ENCODE data around the gene WBP1L. TPM values are rescaled to one million over a fixed set of nuclear protein-coding genes. Genes with fewer than 3 reads are reported as not detected.

WBP1L gene
- total and polyA plus RNA-seq, 2 of the 13 experiments (the other 11 are each of a cell fraction or from before 2014, with no cell fraction given): 8.3 to 12.3 TPM

DNA sequence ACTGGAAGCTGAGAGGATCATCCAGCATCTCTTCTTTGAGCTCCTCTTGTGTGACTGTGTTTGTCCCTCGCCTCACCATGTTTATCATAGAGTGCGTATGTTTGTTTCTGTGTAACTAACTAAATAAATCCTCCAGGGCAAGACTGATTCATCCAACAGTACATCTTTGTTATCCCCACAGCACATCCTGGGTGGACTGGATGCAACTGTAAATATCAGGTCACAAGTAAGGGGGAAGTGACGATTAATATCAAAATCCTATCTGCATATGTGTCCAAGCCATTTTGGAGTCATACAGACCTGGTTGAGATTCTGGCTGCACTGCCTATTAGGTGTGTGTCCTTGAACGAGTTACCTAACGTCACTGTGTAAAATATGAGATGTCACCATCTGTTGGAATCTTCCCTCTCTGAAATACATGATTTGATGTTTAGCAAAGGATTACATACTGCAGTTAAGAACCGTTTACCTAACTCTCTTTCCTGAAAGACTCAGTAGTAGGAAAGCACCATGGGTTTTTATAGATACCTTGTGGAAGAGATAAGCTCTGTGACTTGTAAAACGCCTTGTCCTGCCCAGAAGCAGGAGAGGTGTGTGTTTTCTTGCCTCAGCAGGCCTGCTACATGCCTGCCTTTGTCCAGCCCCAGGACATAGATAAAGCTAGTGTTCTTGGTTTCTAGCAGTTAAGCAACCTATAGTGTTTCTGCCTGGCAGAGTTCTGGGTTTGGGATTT, 25.8 kb downstream of the WBP1L start (continued):
- TF ChIP-seq, protein P1, sequence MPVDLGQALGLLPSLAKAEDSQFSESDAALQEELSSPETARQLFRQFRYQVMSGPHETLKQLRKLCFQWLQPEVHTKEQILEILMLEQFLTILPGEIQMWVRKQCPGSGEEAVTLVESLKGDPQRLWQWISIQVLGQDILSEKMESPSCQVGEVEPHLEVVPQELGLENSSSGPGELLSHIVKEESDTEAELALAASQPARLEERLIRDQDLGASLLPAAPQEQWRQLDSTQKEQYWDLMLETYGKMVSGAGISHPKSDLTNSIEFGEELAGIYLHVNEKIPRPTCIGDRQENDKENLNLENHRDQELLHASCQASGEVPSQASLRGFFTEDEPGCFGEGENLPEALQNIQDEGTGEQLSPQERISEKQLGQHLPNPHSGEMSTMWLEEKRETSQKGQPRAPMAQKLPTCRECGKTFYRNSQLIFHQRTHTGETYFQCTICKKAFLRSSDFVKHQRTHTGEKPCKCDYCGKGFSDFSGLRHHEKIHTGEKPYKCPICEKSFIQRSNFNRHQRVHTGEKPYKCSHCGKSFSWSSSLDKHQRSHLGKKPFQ (CRISPR knock-in tag; IDR thresholded peaks at IDR 0.05; ENCODE audit: insufficient replicate concordance): no peak
- TF ChIP-seq ZNF7 (CRISPR knock-in tag; IDR thresholded peaks at IDR 0.05): no peak
- peak; percentile 32; the same call in 1 of the 2 replicates for TF ChIP-seq MED1 (CRISPR knock-in tag; IDR thresholded peaks at IDR 0.05)
- no peak for TF ChIP-seq NBN (conservative IDR thresholded peaks at IDR 0.05)
- no peak for TF ChIP-seq BRF2 (CRISPR knock-in tag; IDR thresholded peaks at IDR 0.05)
- TF ChIP-seq, protein P2, sequence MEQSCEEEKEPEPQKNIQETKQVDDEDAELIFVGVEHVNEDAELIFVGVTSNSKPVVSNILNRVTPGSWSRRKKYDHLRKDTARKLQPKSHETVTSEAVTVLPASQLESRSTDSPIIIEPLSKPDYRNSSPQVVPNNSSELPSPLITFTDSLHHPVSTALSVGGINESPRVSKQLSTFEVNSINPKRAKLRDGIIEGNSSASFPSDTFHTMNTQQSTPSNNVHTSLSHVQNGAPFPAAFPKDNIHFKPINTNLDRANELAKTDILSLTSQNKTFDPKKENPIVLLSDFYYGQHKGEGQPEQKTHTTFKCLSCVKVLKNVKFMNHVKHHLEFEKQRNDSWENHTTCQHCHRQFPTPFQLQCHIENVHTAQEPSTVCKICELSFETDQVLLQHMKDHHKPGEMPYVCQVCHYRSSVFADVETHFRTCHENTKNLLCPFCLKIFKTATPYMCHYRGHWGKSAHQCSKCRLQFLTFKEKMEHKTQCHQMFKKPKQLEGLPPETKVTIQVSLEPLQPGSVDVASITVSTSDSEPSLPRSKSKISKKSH (CRISPR knock-in tag; IDR thresholded peaks at IDR 0.05; ENCODE audit: borderline replicate concordance): no peak
- peak; percentile 29; the same call in 1 of the 2 replicates for TF ChIP-seq FOXJ3 (CRISPR knock-in tag; IDR thresholded peaks at IDR 0.05; ENCODE audit: borderline replicate concordance)
- TF ChIP-seq, protein P3, sequence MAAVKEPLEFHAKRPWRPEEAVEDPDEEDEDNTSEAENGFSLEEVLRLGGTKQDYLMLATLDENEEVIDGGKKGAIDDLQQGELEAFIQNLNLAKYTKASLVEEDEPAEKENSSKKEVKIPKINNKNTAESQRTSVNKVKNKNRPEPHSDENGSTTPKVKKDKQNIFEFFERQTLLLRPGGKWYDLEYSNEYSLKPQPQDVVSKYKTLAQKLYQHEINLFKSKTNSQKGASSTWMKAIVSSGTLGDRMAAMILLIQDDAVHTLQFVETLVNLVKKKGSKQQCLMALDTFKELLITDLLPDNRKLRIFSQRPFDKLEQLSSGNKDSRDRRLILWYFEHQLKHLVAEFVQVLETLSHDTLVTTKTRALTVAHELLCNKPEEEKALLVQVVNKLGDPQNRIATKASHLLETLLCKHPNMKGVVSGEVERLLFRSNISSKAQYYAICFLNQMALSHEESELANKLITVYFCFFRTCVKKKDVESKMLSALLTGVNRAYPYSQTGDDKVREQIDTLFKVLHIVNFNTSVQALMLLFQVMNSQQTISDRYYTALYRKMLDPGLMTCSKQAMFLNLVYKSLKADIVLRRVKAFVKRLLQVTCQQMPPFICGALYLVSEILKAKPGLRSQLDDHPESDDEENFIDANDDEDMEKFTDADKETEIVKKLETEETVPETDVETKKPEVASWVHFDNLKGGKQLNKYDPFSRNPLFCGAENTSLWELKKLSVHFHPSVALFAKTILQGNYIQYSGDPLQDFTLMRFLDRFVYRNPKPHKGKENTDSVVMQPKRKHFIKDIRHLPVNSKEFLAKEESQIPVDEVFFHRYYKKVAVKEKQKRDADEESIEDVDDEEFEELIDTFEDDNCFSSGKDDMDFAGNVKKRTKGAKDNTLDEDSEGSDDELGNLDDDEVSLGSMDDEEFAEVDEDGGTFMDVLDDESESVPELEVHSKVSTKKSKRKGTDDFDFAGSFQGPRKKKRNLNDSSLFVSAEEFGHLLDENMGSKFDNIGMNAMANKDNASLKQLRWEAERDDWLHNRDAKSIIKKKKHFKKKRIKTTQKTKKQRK (IDR thresholded peaks at IDR 0.05; ENCODE audit: low read length): no peak
- TF ChIP-seq HDAC6 (IDR thresholded peaks at IDR 0.05; ENCODE audit: low read depth, low read length): no peak
- no peak for TF ChIP-seq PCBP2 (optimal IDR thresholded peaks at IDR 0.05; ENCODE audit: low read depth, low read length, poor library complexity, severe bottlenecking)
- peak; percentile 25; the same call in 1 of the 2 replicates for TF ChIP-seq KDM5A (IDR thresholded peaks at IDR 0.05; ENCODE audit: borderline replicate concordance, low read length)
- TF ChIP-seq FOXP1 (IDR thresholded peaks at IDR 0.05): peak; percentile 86
- peak; percentile 90 for TF ChIP-seq FOXP1 (CRISPR knock-in tag; IDR thresholded peaks at IDR 0.05)
- no peak for TF ChIP-seq SMYD3 (CRISPR knock-in tag; IDR thresholded peaks at IDR 0.05)
- peak in 1 of 2 experiments; percentile 70; a peak in 2 of 4 replicates for TF ChIP-seq EP300 (IDR thresholded peaks at IDR 0.05; ENCODE audit: low read depth in 2 of 2, low read length in 2 of 2)
- TF ChIP-seq EP300 (CRISPR knock-in tag; IDR thresholded peaks at IDR 0.05; ENCODE audit: borderline replicate concordance): no peak
- no peak for TF ChIP-seq PHF20 (CRISPR knock-in tag; IDR thresholded peaks at IDR 0.05)
- TF ChIP-seq CREB3 (CRISPR knock-in tag; IDR thresholded peaks at IDR 0.05): no peak
- TF ChIP-seq, protein P4, sequence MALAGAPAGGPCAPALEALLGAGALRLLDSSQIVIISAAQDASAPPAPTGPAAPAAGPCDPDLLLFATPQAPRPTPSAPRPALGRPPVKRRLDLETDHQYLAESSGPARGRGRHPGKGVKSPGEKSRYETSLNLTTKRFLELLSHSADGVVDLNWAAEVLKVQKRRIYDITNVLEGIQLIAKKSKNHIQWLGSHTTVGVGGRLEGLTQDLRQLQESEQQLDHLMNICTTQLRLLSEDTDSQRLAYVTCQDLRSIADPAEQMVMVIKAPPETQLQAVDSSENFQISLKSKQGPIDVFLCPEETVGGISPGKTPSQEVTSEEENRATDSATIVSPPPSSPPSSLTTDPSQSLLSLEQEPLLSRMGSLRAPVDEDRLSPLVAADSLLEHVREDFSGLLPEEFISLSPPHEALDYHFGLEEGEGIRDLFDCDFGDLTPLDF (CRISPR knock-in tag; IDR thresholded peaks at IDR 0.05): no peak
- TF ChIP-seq ZNF747 (CRISPR knock-in tag; IDR thresholded peaks at IDR 0.05; ENCODE audit: borderline replicate concordance): no peak
